AG04449 (cell line): ENCODE measurements around the gene FAH.

Experiments
- CTCF ChIA-PET: fragments of 350-600 bp; formaldehyde crosslinking; extraction: SDS; loops from one replicate; lab custom pipeline; 2021; ENCODE audit warnings: antibody characterized with exemption; lab: Yijun Ruan, JAX
- POLR2A ChIA-PET: fragments of 400-600, 350-600 bp; formaldehyde crosslinking; extraction: SDS; loops from one replicate; lab custom pipeline; 2020; ENCODE audit warnings: antibody characterized with exemption, inconsistent platforms; lab: Yijun Ruan, JAX
- DNase-seq: peaks from one replicate; pipeline ENCODE4 v3.0.0-alpha.2; 2010; ENCODE audit warnings: low read depth, low spot score
- H3K4me3 ChIP-seq: 2 replicates; pipeline ENCODE4 v1.5.1; 2011; ENCODE audit warnings: low read depth, mild to moderate bottlenecking, control low read depth, low read length
- TF ChIP-seq, protein P1 (sequence below): IDR thresholded peaks from one replicate; pipeline ENCODE4 v1.5.1; 2011; ENCODE audit warnings: mild to moderate bottlenecking, moderate library complexity, low read length, control low read depth, inconsistent platforms; ENCODE audit not compliant: insufficient read depth; ENCODE audit errors: missing control alignments

FAH gene

DNA sequence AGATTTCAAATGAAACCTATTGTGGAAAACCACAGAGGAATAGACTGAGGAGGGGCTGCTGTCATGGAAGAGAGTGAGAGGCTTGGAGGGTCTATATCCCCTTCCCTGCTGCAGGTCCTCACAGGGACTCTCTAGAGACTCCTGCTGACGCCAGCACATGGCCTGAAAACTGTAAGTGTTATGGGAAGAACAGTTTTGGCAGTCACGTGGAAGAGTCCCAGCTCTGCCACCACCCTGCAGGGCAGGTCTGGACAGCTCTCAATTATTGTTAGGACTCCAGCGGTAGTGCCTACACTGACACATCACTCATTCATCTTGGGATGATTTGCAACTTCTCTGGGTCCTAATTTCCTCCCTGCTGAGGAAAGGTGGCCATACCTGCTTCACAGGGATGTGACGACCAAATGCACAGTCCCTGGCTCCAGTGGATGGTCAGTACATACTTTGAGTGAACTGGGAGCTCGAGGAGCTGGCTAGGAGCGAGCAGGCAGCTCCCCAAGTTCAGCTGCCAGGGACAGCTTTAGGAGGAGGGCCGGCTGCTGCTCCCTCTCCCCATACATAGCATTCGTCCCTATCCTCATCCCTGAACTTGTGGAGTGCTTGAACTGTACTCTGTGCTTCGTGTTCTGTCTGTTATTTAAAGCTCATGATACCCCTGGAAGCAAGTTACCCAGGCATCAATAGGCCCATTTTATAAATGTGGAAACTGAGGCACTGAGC lies 50.0 kb downstream of the FAH start:
- POLR2A ChIA-PET = no interaction called here
- TF ChIP-seq, protein P1, sequence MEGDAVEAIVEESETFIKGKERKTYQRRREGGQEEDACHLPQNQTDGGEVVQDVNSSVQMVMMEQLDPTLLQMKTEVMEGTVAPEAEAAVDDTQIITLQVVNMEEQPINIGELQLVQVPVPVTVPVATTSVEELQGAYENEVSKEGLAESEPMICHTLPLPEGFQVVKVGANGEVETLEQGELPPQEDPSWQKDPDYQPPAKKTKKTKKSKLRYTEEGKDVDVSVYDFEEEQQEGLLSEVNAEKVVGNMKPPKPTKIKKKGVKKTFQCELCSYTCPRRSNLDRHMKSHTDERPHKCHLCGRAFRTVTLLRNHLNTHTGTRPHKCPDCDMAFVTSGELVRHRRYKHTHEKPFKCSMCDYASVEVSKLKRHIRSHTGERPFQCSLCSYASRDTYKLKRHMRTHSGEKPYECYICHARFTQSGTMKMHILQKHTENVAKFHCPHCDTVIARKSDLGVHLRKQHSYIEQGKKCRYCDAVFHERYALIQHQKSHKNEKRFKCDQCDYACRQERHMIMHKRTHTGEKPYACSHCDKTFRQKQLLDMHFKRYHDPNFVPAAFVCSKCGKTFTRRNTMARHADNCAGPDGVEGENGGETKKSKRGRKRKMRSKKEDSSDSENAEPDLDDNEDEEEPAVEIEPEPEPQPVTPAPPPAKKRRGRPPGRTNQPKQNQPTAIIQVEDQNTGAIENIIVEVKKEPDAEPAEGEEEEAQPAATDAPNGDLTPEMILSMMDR = no peak
- CTCF ChIA-PET = interaction anchor here (1.0 kb wide), 1 partner anchor 32 kb away, joined by 3 read pairs; no protein-coding TSS in a partner anchor
- no peak overlapping the region for H3K4me3 ChIP-seq
- no peak for DNase-seq

DNA sequence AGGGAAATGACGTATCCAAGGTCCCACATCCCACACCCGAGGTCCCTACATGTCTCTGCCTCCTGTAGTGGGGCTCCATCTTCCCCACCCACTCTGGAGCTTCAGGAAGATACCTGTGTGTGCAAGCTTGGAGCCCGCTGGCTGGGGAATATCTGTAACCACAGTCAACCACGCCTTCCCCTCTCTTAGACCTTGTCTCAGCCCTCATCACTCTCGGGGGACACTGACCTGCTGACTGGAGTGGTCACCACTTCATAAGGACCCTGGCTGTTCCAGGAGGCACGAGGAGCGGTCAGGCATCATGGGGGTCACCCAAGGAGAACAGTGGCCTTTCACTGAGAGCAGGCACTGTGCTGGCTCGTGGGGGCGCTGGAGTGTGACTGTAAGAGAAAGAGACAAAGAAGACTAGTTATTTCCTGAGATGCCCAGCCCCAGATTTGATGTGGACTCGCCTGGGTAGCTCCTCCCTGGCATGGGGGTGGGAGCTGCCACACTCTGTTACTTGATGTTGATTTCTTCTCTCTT lies 50.6 kb downstream of the FAH start:
- no peak for DNase-seq
- no peak overlapping the region for H3K4me3 ChIP-seq
- CTCF ChIA-PET = interaction anchor here (0.6 to 1.0 kb wide), 2 partner anchors 32 to 132 kb away, joined by 3 to 4 read pairs; no protein-coding TSS in a partner anchor
- POLR2A ChIA-PET = no interaction called here
- TF ChIP-seq, protein P1 = no peak

DNA sequence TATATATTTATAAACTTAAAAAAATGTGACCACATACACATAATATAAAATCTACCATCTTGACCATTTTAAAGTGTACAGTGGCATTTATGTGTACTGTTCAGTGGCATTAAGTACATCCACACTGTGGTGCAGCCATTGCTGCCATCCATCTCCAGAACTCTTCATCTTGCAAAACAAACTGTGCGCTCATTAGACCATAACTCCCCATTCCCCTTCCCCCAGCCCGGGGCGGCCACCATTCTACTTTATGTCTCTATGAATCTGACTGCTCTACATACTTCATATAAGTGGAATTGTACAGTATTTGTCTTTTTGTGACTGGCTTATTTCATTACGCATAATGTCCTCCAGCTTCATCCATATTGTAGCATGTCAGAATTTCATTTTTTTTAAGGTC lies 51.4 kb downstream of the FAH start:
- ChIA-PET POLR2A (no interaction called here), CTCF (no interaction called here)
- TF ChIP-seq, protein P1 = no peak
- DNase-seq = no peak
- no peak overlapping the region for H3K4me3 ChIP-seq

DNA sequence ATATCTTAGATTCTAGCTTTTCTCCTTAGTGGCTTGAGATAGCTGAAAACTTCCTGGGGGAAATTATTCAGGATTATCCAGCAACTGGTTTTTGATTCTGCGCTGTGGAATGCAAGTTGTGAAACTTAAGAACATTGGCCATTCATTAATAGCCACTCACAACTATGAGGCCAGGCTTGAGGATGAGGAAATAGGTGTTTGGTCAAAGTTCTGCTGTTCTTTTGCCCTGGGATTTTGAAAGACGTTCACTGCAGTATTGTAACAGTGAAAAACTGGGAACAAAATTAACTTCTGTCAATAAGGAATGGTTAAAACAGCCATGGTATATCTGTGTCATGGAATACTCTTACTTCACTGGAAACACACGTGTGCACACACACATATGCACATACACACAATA lies 55.1 kb downstream of the FAH start:
- ChIA-PET POLR2A (no interaction called here), CTCF (no interaction called here)
- H3K4me3 ChIP-seq = no peak overlapping the region
- TF ChIP-seq, protein P1 = no peak
- no peak for DNase-seq

DNA sequence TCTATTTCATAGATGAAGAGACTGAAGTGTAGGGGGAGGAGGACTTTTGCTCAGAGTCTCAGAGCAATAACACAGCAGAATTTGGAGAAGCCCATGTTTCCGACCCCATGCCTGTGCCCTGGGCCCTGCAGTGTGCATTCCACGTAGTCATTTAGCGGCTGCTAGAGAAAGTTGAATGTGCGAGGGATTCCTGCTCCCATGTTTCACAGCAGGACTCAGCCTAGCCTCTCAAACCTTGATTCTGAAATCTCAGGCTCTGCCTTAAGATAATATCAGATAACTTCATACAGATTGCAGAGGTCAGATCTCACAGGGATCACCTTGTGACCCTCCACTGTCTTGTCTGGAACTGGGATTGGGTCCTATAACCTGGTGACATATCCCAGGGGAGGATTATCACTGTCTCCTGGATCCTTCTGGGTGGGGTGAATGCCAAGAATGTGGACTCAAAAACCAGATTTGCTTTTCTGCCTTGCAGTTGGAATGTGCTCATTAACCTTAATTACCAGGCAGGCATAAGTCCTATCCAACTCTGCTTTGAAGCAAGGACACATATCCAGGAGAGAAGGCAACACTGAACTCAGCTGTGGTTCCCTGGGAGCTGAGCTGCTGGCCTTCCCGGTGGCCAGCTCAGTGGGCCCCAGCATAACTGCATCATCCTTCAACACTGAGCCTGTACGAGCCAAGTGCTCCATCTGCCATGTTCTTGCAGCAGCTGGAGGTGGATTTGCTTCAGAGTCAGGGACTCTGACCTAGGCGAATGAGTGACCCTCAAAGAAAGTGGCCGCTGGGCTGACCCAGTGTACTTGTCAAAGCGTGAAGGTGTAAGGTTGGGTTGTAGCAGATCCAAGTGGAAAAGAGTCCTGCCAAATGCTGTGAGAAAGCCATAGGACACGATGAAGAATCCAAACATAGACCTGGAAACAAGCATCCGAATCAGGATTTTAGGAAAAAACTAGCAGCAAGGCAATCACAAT lies 56.2 kb downstream of the FAH start:
- ChIA-PET CTCF (no interaction called here), POLR2A (no interaction called here)
- no peak for DNase-seq

More for the DNA sequence above, 56.2 kb downstream of the FAH start:
- no peak overlapping the region for H3K4me3 ChIP-seq
- TF ChIP-seq, protein P1 = no peak
